ENCODE data around the gene FAM98B. TPM values are rescaled to one million over a fixed set of nuclear protein-coding genes. Genes with fewer than 3 reads are reported as not detected.

FAM98B gene
- total and polyA plus RNA-seq, 2 of the 13 experiments (the other 11 are each of a cell fraction or from before 2014, with no cell fraction given) = 3.7 to 4.7 TPM

DNA sequence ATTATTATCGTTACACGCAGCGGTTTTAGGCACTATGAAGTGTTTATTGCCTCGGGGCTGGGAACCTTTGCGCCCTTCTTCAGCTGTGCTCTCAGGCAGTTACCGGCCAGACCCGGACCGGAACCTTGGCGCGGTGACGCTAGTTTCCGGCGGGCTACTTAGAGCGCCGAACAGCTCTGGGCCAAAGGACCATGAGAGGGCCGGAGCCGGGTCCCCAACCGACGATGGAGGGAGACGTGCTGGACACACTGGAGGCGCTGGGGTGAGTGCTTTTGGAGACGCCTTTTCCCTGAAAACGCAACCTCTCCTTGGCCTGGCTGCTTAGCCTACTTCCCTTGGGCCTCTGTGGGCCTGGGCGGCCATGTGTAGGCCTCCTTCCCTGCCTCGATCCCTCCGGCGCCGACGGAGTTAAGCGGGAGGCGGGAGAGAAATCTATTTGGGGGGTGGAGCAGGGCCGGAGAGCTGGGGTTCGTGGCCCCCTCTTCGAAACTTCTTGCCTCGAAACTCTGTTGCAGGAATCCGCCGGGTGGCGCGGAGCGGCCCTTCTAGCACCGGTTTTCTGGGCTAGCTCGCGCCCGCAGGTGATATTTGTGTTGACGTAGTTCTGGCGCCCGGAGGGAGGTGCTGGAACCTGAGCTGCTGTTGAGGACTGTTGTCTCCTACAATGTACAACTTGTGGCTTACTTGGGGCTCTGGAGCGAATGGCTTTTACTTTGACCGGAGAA is at the start of gene FAM98B (continued):
- TF ChIP-seq MAZ (IDR thresholded peaks at IDR 0.05; ENCODE audit: borderline replicate concordance, low read depth, low read length) = no peak
- peak; percentile 74; the same call in 1 of the 2 replicates for TF ChIP-seq MAZ (CRISPR knock-in tag; IDR thresholded peaks at IDR 0.05; ENCODE audit: low read depth)
- TF ChIP-seq, protein P1, sequence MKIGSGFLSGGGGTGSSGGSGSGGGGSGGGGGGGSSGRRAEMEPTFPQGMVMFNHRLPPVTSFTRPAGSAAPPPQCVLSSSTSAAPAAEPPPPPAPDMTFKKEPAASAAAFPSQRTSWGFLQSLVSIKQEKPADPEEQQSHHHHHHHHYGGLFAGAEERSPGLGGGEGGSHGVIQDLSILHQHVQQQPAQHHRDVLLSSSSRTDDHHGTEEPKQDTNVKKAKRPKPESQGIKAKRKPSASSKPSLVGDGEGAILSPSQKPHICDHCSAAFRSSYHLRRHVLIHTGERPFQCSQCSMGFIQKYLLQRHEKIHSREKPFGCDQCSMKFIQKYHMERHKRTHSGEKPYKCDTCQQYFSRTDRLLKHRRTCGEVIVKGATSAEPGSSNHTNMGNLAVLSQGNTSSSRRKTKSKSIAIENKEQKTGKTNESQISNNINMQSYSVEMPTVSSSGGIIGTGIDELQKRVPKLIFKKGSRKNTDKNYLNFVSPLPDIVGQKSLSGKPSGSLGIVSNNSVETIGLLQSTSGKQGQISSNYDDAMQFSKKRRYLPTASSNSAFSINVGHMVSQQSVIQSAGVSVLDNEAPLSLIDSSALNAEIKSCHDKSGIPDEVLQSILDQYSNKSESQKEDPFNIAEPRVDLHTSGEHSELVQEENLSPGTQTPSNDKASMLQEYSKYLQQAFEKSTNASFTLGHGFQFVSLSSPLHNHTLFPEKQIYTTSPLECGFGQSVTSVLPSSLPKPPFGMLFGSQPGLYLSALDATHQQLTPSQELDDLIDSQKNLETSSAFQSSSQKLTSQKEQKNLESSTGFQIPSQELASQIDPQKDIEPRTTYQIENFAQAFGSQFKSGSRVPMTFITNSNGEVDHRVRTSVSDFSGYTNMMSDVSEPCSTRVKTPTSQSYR (CRISPR knock-in tag; IDR thresholded peaks at IDR 0.05; ENCODE audit: borderline replicate concordance) = 0 out of 2 replicates have a peak, but pooled peaks have one; percentile 34
- TF ChIP-seq KAT7 (CRISPR knock-in tag; IDR thresholded peaks at IDR 0.05; ENCODE audit: borderline replicate concordance) = peak; percentile 88; the same call in 1 of the 2 replicates
- TF ChIP-seq TCF7 (IDR thresholded peaks at IDR 0.05; ENCODE audit: low read depth) = no peak
- TF ChIP-seq NONO (IDR thresholded peaks at IDR 0.05) = no peak
- TF ChIP-seq NONO (CRISPR knock-in tag; conservative IDR thresholded peaks at IDR 0.05) = peak; percentile 94
- peak; percentile 82; the same call in 1 of the 2 replicates for TF ChIP-seq MEF2D (CRISPR knock-in tag; IDR thresholded peaks at IDR 0.05)
- TF ChIP-seq GTF2F1 (IDR thresholded peaks at IDR 0.05; ENCODE audit: low read length) = no peak
- TF ChIP-seq, protein P2, sequence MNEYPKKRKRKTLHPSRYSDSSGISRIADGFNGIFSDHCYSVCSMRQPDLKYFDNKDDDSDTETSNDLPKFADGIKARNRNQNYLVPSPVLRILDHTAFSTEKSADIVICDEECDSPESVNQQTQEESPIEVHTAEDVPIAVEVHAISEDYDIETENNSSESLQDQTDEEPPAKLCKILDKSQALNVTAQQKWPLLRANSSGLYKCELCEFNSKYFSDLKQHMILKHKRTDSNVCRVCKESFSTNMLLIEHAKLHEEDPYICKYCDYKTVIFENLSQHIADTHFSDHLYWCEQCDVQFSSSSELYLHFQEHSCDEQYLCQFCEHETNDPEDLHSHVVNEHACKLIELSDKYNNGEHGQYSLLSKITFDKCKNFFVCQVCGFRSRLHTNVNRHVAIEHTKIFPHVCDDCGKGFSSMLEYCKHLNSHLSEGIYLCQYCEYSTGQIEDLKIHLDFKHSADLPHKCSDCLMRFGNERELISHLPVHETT (CRISPR knock-in tag; conservative IDR thresholded peaks at IDR 0.05) = peak; percentile 72; the same call in 1 of the 2 replicates
- TF ChIP-seq, protein P3, sequence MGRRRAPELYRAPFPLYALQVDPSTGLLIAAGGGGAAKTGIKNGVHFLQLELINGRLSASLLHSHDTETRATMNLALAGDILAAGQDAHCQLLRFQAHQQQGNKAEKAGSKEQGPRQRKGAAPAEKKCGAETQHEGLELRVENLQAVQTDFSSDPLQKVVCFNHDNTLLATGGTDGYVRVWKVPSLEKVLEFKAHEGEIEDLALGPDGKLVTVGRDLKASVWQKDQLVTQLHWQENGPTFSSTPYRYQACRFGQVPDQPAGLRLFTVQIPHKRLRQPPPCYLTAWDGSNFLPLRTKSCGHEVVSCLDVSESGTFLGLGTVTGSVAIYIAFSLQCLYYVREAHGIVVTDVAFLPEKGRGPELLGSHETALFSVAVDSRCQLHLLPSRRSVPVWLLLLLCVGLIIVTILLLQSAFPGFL (CRISPR knock-in tag; IDR thresholded peaks at IDR 0.05) = no peak
- TF ChIP-seq, protein P4, sequence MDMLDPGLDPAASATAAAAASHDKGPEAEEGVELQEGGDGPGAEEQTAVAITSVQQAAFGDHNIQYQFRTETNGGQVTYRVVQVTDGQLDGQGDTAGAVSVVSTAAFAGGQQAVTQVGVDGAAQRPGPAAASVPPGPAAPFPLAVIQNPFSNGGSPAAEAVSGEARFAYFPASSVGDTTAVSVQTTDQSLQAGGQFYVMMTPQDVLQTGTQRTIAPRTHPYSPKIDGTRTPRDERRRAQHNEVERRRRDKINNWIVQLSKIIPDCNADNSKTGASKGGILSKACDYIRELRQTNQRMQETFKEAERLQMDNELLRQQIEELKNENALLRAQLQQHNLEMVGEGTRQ (IDR thresholded peaks at IDR 0.05; ENCODE audit: low read depth, low read length) = no peak
- TF ChIP-seq, protein P4 (CRISPR knock-in tag; IDR thresholded peaks at IDR 0.05; ENCODE audit: borderline replicate concordance) = no peak
- TF ChIP-seq U2AF1 (optimal IDR thresholded peaks at IDR 0.05; ENCODE audit: low read depth, low read length) = no peak
- TF ChIP-seq SRSF9 (IDR thresholded peaks at IDR 0.05; ENCODE audit: borderline replicate concordance, insufficient read depth, low read depth, low read length, poor library complexity, severe bottlenecking) = no peak
- TF ChIP-seq ATF1 (CRISPR knock-in tag; IDR thresholded peaks at IDR 0.05) = no peak
- TF ChIP-seq SRY (CRISPR knock-in tag; IDR thresholded peaks at IDR 0.05) = peak; percentile 84
- peak; percentile 48; the same call in 1 of the 2 replicates for TF ChIP-seq SIX1 (CRISPR knock-in tag; IDR thresholded peaks at IDR 0.05; ENCODE audit: borderline replicate concordance)
- TF ChIP-seq ZNF780A (CRISPR knock-in tag; IDR thresholded peaks at IDR 0.05) = no peak
- TF ChIP-seq, protein P5, sequence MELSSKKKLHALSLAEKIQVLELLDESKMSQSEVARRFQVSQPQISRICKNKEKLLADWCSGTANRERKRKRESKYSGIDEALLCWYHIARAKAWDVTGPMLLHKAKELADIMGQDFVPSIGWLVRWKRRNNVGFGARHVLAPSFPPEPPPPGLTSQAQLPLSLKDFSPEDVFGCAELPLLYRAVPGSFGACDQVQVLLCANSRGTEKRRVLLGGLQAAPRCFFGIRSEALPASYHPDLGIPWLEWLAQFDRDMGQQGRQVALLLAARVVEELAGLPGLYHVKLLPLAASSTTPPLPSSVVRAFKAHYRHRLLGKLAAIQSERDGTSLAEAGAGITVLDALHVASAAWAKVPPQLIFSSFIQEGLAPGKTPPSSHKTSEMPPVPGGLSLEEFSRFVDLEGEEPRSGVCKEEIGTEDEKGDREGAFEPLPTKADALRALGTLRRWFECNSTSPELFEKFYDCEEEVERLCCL (CRISPR knock-in tag; IDR thresholded peaks at IDR 0.05; ENCODE audit: borderline replicate concordance) = no peak
- no peak for TF ChIP-seq RARG (CRISPR knock-in tag; IDR thresholded peaks at IDR 0.05; ENCODE audit: low read depth)
